ENCODE measurements around the gene HMCN2. TPM values are rescaled to one million over a fixed set of nuclear protein-coding genes. Genes with fewer than 3 reads are reported as not detected.
A peak's percentile ranks its signal among the peaks of the same experiment; 100 is the strongest.

HMCN2 gene
- polyA plus RNA-seq, 1 of the 3 experiments (the other 2 are of a cell fraction), result 0.15 TPM

- 30% methylated on average over 9 of the region's 13 CpGs for WGBS (ENCODE audit: low lambda C conversion rate)
- no peaks in the 10 kb centered on the region for H3F3A ChIP-seq (replicated peaks; ENCODE audit: insufficient read depth)
- H3K9me3 ChIP-seq, result no peaks in the 10 kb centered on the region
- H3K79me2 ChIP-seq (ENCODE audit: insufficient read depth), result no peaks in the 10 kb centered on the region
- peaks cover 0 to 35% of the 10 kb centered on the region in 2 experiments; a peak in 2 of 4 replicates for H3K4me1 ChIP-seq (ENCODE audit: control insufficient read depth in 1 of 2, insufficient read depth in 2 of 2, low read depth in 1 of 2, low read length in 1 of 2)
- no peaks in the 10 kb centered on the region for H3K9me2 ChIP-seq
- ChIA-PET CTCF (interaction anchor here (0.8 to 4.2 kb wide), 7 partner anchors 12 to 132 kb away, joined by 3 to 15 read pairs (median 5); no protein-coding TSS in a partner anchor), POLR2A (interaction anchor here (0.5 to 1.8 kb wide), 3 partner anchors 39 to 218 kb away, joined by 3 to 7 read pairs (median 4); no protein-coding TSS in a partner anchor)
- no peaks in the 10 kb centered on the region for H4K20me1 ChIP-seq (ENCODE audit: insufficient read depth)
- TF ChIP-seq MEF2A (IDR thresholded peaks at IDR 0.05; ENCODE audit: borderline replicate concordance, low read depth), result no peak
- TF ChIP-seq EP300 (IDR thresholded peaks at IDR 0.05; ENCODE audit: borderline replicate concordance in 1 of 2, low read depth in 1 of 2, low read length in 1 of 2), result no peak
- TF ChIP-seq TAF1 (IDR thresholded peaks at IDR 0.05; ENCODE audit: borderline replicate concordance, low read depth, low read length), result no peak
- no peak for TF ChIP-seq RCOR1 (IDR thresholded peaks at IDR 0.05; ENCODE audit: low read length)
- no peak for TF ChIP-seq FOXJ3 (CRISPR knock-in tag; IDR thresholded peaks at IDR 0.05)
- TF ChIP-seq FOSL2 (IDR thresholded peaks at IDR 0.05; ENCODE audit: borderline replicate concordance, low read depth), result no peak
- TF ChIP-seq JUND (IDR thresholded peaks at IDR 0.05), result no peak
- TF ChIP-seq CHD2 (IDR thresholded peaks at IDR 0.05; ENCODE audit: low read length, partially characterized antibody), result no peak
- TF ChIP-seq REST (IDR thresholded peaks at IDR 0.05; ENCODE audit: low read depth, low read length), result no peak
- TF ChIP-seq NFIC (IDR thresholded peaks at IDR 0.05; ENCODE audit: borderline replicate concordance), result no peak
- no peak for TF ChIP-seq SMC3 (IDR thresholded peaks at IDR 0.05; ENCODE audit: low read depth, low read length)
- peaks cover 18% of the 10 kb centered on the region for H3K27me3 ChIP-seq (ENCODE audit: insufficient read depth)
- no peak overlapping the region for H3K9ac ChIP-seq
- H3K4me2 ChIP-seq, result no peak overlapping the region
- H3K36me3 ChIP-seq (replicated peaks in 1 of 2; ENCODE audit: control insufficient read depth in 1 of 2, insufficient read depth in 2 of 2, low read length in 1 of 2), result no peaks in the 10 kb centered on the region
- no peak overlapping the region for H3K4me3 ChIP-seq (ENCODE audit: low read depth in 2 of 2, low read length in 1 of 2)
- H2AFZ ChIP-seq (ENCODE audit: low read depth), result no peak overlapping the region
- DNase-seq, result no peak
- H3K27ac ChIP-seq (ENCODE audit: low read depth in 2 of 2, low read length in 1 of 2), result peak overlapping the region in 1 of 2 experiments; percentile 64; a peak in 2 of 4 replicates
Measured at GRCh38 chr9:130288926-130289690, 23.5 kb downstream of the HMCN2 start.

- WGBS (ENCODE audit: low lambda C conversion rate), result 6% methylated on average over 8 of the region's 12 CpGs
- TF ChIP-seq FOSL2 (IDR thresholded peaks at IDR 0.05; ENCODE audit: borderline replicate concordance, low read depth), result no peak
- TF ChIP-seq CTCF (IDR thresholded peaks at IDR 0.05), result no peak
- TF ChIP-seq SMC3 (IDR thresholded peaks at IDR 0.05; ENCODE audit: low read depth, low read length), result no peak
- TF ChIP-seq SIN3A (IDR thresholded peaks at IDR 0.05; ENCODE audit: borderline replicate concordance, low read depth, low read length), result no peak
- no peak for TF ChIP-seq MEF2A (IDR thresholded peaks at IDR 0.05; ENCODE audit: borderline replicate concordance, low read depth)
- no peak for TF ChIP-seq RXRA (IDR thresholded peaks at IDR 0.05; ENCODE audit: borderline replicate concordance, low read depth)
- no peak for TF ChIP-seq MAX (IDR thresholded peaks at IDR 0.05; ENCODE audit: low read depth)
- peak; percentile 61 for TF ChIP-seq CHD2 (IDR thresholded peaks at IDR 0.05; ENCODE audit: low read length, partially characterized antibody)
- no peak for TF ChIP-seq FOXM1 (IDR thresholded peaks at IDR 0.05; ENCODE audit: low read depth)
- TF ChIP-seq ZBTB33 (IDR thresholded peaks at IDR 0.05; ENCODE audit: borderline replicate concordance, low read depth), result no peak
Measured at GRCh38 chr9:130289711-130290241, 24.2 kb downstream of the HMCN2 start.

More at GRCh38 chr9:130289711-130290241, 24.2 kb downstream of the HMCN2 start:
- Histone ChIP-seq H3K27ac (ENCODE audit: low read depth in 2 of 2, low read length in 1 of 2) (peak overlapping the region in 1 of 2 experiments; percentile 67; a peak in 2 of 4 replicates), H3K27me3 (ENCODE audit: insufficient read depth) (peaks cover 18% of the 10 kb centered on the region; the same call in 1 of the 2 replicates), H2AFZ (ENCODE audit: low read depth) (no peak overlapping the region), H3K9ac (no peak overlapping the region), H3K4me1 (ENCODE audit: control insufficient read depth in 1 of 2, insufficient read depth in 2 of 2, low read depth in 1 of 2, low read length in 1 of 2) (peaks cover 0 to 30% of the 10 kb centered on the region in 2 experiments; a peak in 2 of 4 replicates), H4K20me1 (ENCODE audit: insufficient read depth) (no peaks in the 10 kb centered on the region), H3K4me2 (no peak overlapping the region), H3K9me3 (no peaks in the 10 kb centered on the region), H3K9me2 (no peaks in the 10 kb centered on the region), H3K4me3 (ENCODE audit: low read depth in 2 of 2, low read length in 1 of 2) (no peak overlapping the region), H3F3A (replicated peaks; ENCODE audit: insufficient read depth) (no peaks in the 10 kb centered on the region), H3K36me3 (replicated peaks in 1 of 2; ENCODE audit: control insufficient read depth in 1 of 2, insufficient read depth in 2 of 2, low read length in 1 of 2) (no peaks in the 10 kb centered on the region), H3K79me2 (ENCODE audit: insufficient read depth) (no peaks in the 10 kb centered on the region)
- POLR2A ChIA-PET, result interaction anchor here (0.5 to 1.1 kb wide), 2 partner anchors 38 to 219 kb away, joined by 3 to 7 read pairs; no protein-coding TSS in a partner anchor
- peak; percentile 88 for DNase-seq
- CTCF ChIA-PET, result interaction anchor here (1.1 to 4.2 kb wide), 4 partner anchors 12 to 47 kb away, joined by 4 to 15 read pairs (median 12); no protein-coding TSS in a partner anchor
